Kidney glomerular epithelial cell (primary cell): ENCODE measurements around the gene ANO1.
A peak's percentile ranks its signal among the peaks of the same experiment; 100 is the strongest.
"Not testable (repeated sequence)": the region's sequence is repeated elsewhere in the genome, so short reads cannot be mapped to it uniquely, and the experiment has no call there.

Experiments
- DNase-seq: peaks from one replicate; lab custom pipeline; 2025; lab: John Stamatoyannopoulos, UW

ANO1 gene

DNA sequence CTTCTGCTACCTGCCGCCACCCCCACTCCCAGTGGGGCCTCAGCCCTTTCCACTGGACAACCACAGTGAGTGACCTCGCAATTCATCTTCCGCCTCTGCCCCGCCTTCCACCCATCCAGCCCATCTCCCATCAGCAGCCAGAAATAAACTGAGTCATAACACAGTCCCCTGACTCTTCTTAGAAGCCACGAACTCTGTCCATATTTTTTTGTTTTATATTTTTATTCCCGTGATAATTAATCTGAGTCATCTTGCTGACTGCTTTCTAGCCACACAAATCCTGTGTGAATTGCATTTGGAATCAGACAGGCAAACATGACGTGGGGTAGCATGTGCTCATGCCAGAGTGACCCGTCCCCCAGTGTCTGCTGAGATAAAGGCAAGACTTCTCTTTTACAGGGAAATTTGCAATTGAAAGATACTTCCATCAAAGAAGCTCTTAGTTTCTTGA is 132.0 kb downstream of the ANO1 start:
- DNase-seq, result no peak

- DNase-seq, result no peak
Measured at GRCh38 chr11:70210530-70210929, 132.4 kb downstream of the ANO1 start.

DNA sequence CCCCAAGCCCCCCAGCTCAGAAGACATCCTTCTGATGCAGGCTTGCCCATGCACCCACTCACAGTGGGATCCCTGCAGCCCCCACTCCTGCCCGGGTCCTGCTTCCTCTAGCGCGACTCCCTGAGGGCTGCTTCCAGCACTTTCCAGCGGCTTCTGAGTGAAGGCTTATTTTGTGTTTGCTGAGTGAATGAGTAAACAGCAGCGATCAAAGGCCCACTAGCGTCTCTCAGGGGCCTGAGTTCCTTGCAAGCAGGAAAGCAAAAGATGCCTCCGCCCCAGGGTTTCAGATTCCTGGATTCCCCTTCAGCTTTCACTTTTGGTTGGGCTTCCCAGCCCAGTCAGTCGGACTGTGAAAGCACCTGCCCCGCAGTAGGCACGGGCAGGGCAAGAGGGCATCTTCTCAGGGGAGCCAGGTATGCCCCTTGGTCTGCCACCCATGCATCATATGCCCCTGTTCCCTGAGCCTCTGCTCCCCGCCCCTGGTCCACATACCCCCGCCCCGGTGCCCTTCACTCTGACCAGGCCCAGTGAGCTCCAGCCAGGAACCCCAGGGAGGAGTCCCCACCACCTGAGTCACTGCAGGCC is 134.2 kb downstream of the ANO1 start:
- no peak for DNase-seq

- DNase-seq, result not testable (repeated sequence)
Measured at GRCh38 chr11:70217388-70217787, 139.3 kb downstream of the ANO1 start.

- not testable (repeated sequence) for DNase-seq
Measured at GRCh38 chr11:70218076-70218475, 140.0 kb downstream of the ANO1 start.

- DNase-seq, result no peak
Measured at GRCh38 chr11:70220136-70220535, 142.0 kb downstream of the ANO1 start.

GRCh38 chr11:70220920-70221319 is 142.8 kb downstream of the ANO1 start:
- DNase-seq, result no peak

- DNase-seq, result no peak
Measured at GRCh38 chr11:70225681-70226177, 147.6 kb downstream of the ANO1 start.

DNA sequence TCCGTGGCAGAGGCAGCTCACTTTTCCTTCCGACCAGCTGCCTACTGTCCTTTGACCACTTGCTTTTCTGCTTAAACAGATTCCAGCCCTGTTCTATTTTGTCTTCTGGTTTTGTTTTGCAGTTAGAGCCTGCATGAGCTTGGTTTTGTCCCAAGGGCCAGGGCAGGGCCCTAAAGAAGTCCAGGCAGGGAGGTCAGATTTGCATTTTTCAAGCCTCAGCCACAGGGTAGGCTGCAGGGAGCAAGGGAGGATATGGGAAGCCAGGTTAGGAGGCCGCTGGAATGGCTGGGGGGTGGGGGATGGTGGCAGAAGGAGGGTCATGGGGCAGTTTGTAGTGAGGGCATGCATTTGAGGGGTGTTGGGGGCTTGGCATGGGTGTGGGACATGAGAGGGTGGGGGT is 148.1 kb downstream of the ANO1 start:
- no peak for DNase-seq

DNA sequence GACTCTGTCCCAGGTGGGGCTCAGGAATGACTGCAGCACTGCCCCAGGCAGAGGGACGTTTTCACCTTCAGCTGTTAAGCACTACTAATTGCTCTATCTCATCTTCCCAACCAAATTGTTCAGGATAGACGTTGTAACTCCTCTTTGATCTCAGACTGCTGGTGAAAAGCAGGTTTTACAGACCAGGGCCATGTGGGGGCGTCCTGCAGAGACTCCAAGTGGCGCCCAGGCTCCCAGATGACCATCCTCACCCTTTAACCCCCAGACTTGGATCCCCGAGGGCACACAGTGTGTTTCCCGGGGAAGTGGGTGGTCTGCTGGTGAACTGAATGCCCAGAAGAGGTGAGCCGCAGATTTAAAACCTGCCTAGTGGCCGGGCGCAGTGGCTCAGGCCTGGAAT is 148.8 kb downstream of the ANO1 start:
- DNase-seq, result no peak

DNA sequence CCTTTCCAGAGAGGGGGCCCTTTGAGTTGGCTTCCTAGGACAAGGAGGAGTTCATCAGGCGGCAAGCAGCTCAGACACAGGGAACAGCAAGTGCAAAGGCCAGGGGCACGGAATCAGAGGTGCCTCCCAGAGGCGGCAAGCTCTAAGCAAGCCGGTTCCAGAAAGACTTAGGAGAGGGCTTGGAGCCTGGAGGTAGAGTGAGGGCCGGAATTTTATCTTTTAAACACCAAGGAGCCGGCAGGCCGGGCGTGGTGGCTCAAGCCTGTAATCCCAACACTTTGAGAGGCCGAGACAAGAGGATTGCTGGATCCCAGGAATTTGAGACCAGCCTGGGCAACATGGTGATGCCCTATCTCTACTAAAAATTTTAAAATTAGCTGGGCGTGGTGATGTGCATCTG is 151.6 kb downstream of the ANO1 start:
- DNase-seq, result no peak

DNA sequence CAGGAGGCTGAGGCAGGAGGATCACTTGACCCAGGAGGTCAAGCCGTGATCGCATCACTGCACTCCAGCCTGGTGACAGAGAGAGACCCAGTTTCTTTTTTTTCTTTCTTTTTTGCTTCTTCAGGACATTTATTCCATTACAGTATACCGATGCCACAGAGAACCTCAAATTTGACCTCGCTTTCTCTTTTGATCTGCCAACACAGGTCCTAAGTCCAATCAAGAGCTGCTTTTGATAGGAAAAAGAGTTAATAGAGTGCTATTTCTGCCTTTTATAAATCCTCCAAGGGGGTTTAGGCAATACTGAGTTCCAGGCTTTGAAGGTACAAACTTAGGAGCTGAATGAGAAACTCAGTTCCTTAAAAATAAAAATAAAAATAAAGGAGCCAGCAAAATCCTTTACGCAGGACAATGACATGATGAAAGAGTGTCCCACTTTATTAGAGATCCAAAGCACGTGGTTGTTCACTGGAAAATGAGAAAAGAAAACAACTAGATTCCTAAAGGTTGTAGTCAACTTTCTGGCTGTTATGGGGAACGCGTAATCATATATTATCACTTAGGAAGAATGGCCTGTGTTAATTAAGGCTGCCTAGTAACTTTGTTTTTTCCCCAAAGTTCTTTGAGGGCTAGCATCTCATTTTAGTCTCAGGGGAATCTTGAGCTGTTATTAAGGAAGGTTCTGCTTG is 152.2 kb downstream of the ANO1 start:
- DNase-seq, result peak; percentile 30

GRCh38 chr11:70230840-70231710 is 153.0 kb downstream of the ANO1 start:
- DNase-seq, result no peak

DNA sequence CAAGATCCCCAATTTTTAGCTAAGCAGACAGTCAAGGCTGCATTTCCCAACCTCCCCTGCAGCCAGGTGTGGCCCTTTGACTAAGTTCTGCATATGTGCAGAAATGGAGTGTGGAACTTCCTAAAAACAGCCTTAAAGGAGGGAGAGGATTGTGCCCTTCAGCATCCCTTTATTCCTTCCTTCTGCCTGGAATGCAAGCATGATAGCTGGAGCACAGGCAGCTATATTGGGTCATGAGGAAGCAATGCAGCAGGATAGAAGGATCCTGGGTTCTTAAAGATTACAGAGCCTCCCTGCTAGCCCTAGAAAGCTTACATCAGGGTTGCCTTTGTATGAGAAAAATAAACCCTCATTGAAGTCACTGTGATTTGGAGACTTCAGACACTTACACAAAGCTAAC is 154.9 kb downstream of the ANO1 start:
- DNase-seq, result no peak

- peak; percentile 92 for DNase-seq
Measured at GRCh38 chr11:70233511-70233934, 155.4 kb downstream of the ANO1 start.

DNA sequence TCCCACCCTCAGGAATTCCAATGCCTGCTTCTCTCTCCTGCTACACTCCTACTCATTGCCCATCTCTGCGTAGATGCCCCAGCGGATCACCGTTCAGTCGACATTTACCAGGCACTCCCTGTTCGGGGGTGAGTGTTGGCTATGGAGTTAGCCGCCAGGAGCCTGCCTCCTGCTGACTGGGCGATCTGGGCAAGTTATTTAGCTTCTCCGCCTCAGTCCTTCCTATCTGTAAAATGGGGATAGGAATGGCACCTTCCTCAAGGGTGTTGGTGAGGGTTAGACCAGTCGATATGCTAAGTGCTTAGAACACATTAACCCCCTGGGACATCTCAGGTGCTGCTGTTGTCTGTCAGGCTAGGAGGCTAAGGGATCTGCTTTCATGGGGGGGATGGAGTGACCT is 155.8 kb downstream of the ANO1 start:
- no peak for DNase-seq
